ENCODE data around the gene SELENOF. TPM values are rescaled to one million over a fixed set of nuclear protein-coding genes. Genes with fewer than 3 reads are reported as not detected.
"Not testable (repeated sequence)": the region's sequence is repeated elsewhere in the genome, so short reads cannot be mapped to it uniquely, and the experiment has no call there.

SELENOF gene
- total RNA-seq, 1 donor from 2014 or later, result 198 TPM

GRCh38 chr1:86914601-86914997, 673 bp upstream of the SELENOF start, which contains the start of gene HS2ST1:
TSS of gene HS2ST1 (plus strand) at chr1:86914635.
- Mint-ChIP-seq H3K4me1 (ENCODE audit: unreplicated experiment) (peaks cover 32% of the 10 kb centered on the region), H3K9me3 (ENCODE audit: unreplicated experiment) (no peaks in the 10 kb centered on the region), H3K36me3 (ENCODE audit: unreplicated experiment) (peaks cover 4% of the 10 kb centered on the region), H3K4me3 (ENCODE audit: unreplicated experiment) (no peak within 1 kb of the TSS), H3K27me3 (ENCODE audit: unreplicated experiment) (no peaks in the 10 kb centered on the region), H3K27ac (ENCODE audit: unreplicated experiment) (no peak within 1 kb of the TSS)
- DNase-seq (ENCODE audit: extremely low spot score, unreplicated experiment), result no peak
- no peak for TF ChIP-seq CTCF (IDR thresholded peaks at IDR 0.05)

- no peak for TF ChIP-seq CTCF (IDR thresholded peaks at IDR 0.05)
- H3K9me3 Mint-ChIP-seq (ENCODE audit: unreplicated experiment), result no peaks in the 10 kb centered on the region
- no peak overlapping the region for H3K27ac Mint-ChIP-seq (ENCODE audit: unreplicated experiment)
- H3K4me1 Mint-ChIP-seq (ENCODE audit: unreplicated experiment), result peaks cover 42% of the 10 kb centered on the region
- DNase-seq (ENCODE audit: extremely low spot score, unreplicated experiment), result no peak
- no peak overlapping the region for H3K4me3 Mint-ChIP-seq (ENCODE audit: unreplicated experiment)
- H3K36me3 Mint-ChIP-seq (ENCODE audit: unreplicated experiment), result peaks cover 6% of the 10 kb centered on the region
- H3K27me3 Mint-ChIP-seq (ENCODE audit: unreplicated experiment), result no peaks in the 10 kb centered on the region
Measured at GRCh38 chr1:86913399-86913895, 479 bp downstream of the SELENOF start.

- Mint-ChIP-seq H3K9me3 (ENCODE audit: unreplicated experiment) (no peaks in the 10 kb centered on the region), H3K4me3 (ENCODE audit: unreplicated experiment) (no peak overlapping the region), H3K36me3 (ENCODE audit: unreplicated experiment) (peaks cover 11% of the 10 kb centered on the region), H3K27ac (ENCODE audit: unreplicated experiment) (peak overlapping the region; percentile 3), H3K4me1 (ENCODE audit: unreplicated experiment) (peaks cover 47% of the 10 kb centered on the region), H3K27me3 (ENCODE audit: unreplicated experiment) (no peaks in the 10 kb centered on the region)
- no peak for DNase-seq (ENCODE audit: extremely low spot score, unreplicated experiment)
- TF ChIP-seq CTCF (IDR thresholded peaks at IDR 0.05), result no peak
Measured at GRCh38 chr1:86912281-86912900, 1.5 kb downstream of the SELENOF start.

- H3K36me3 Mint-ChIP-seq (ENCODE audit: unreplicated experiment), result peaks cover 16% of the 10 kb centered on the region
- DNase-seq (ENCODE audit: extremely low spot score, unreplicated experiment), result no peak
- H3K27me3 Mint-ChIP-seq (ENCODE audit: unreplicated experiment), result no peaks in the 10 kb centered on the region
- H3K4me3 Mint-ChIP-seq (ENCODE audit: unreplicated experiment), result no peak overlapping the region
- H3K27ac Mint-ChIP-seq (ENCODE audit: unreplicated experiment), result no peak overlapping the region
- peaks cover 27% of the 10 kb centered on the region for H3K4me1 Mint-ChIP-seq (ENCODE audit: unreplicated experiment)
- no peak for TF ChIP-seq CTCF (IDR thresholded peaks at IDR 0.05)
- no peaks in the 10 kb centered on the region for H3K9me3 Mint-ChIP-seq (ENCODE audit: unreplicated experiment)
Measured at GRCh38 chr1:86906419-86906818, 7.5 kb downstream of the SELENOF start.

- no peaks in the 10 kb centered on the region for H3K27me3 Mint-ChIP-seq (ENCODE audit: unreplicated experiment)
- H3K36me3 Mint-ChIP-seq (ENCODE audit: unreplicated experiment), result peaks cover 16% of the 10 kb centered on the region
- DNase-seq (ENCODE audit: extremely low spot score, unreplicated experiment), result no peak
- H3K9me3 Mint-ChIP-seq (ENCODE audit: unreplicated experiment), result no peaks in the 10 kb centered on the region
- TF ChIP-seq CTCF (IDR thresholded peaks at IDR 0.05), result no peak
- H3K4me1 Mint-ChIP-seq (ENCODE audit: unreplicated experiment), result peaks cover 21% of the 10 kb centered on the region
- no peak overlapping the region for H3K27ac Mint-ChIP-seq (ENCODE audit: unreplicated experiment)
- no peak overlapping the region for H3K4me3 Mint-ChIP-seq (ENCODE audit: unreplicated experiment)
Measured at GRCh38 chr1:86905875-86906274, 8.1 kb downstream of the SELENOF start.

- H3K4me3 Mint-ChIP-seq (ENCODE audit: unreplicated experiment); H3K27me3 Mint-ChIP-seq (ENCODE audit: unreplicated experiment); H3K27ac Mint-ChIP-seq (ENCODE audit: unreplicated experiment); H3K9me3 Mint-ChIP-seq (ENCODE audit: unreplicated experiment); H3K4me1 Mint-ChIP-seq (ENCODE audit: unreplicated experiment); DNase-seq (ENCODE audit: extremely low spot score, unreplicated experiment): not testable (repeated sequence)
- peaks cover 20% of the 10 kb centered on the region for H3K36me3 Mint-ChIP-seq (ENCODE audit: unreplicated experiment)
Measured at GRCh38 chr1:86899401-86899800, 14.5 kb downstream of the SELENOF start.
